ENCODE results near the gene TP63. TPM values are rescaled to one million over a fixed set of nuclear protein-coding genes. Genes with fewer than 3 reads are reported as not detected.

Gene TP63
- total and polyA plus RNA-seq, 2 donors (not counting 3 experiments of a cell fraction or from before 2014, with no cell fraction given) = not detected

- CTCF ChIA-PET = interaction anchor here (1.4 kb wide), 1 partner anchor 12 kb away, joined by 4 read pairs; no protein-coding TSS in a partner anchor
- intact Hi-C loops (cut with micrococcal nuclease) (no loop called here), dilution Hi-C loops (cut with MboI; ENCODE audit: extremely low pct_ligation_motif_present, low sequenced_read_pairs) (no loop called here)
- H3K27me3 ChIP-seq (ENCODE audit: control insufficient read depth in 2 of 2, insufficient read depth in 2 of 2, low read length in 2 of 2) = no peaks in the 10 kb centered on the region
- H2AFZ ChIP-seq (ENCODE audit: low read depth, low read length) = no peak overlapping the region
- no peaks in the 10 kb centered on the region for H3K4me1 ChIP-seq (ENCODE audit: control insufficient read depth, extremely low read depth, insufficient read depth, low read length)
- no peak overlapping the region for H3K9ac ChIP-seq (replicated peaks; ENCODE audit: extremely low read depth, insufficient read depth, low read length)
- H3K27ac ChIP-seq (ENCODE audit: insufficient read depth, low read depth, low read length) = no peak overlapping the region
- no peak overlapping the region for H3K4me3 ChIP-seq (replicated peaks in 1 of 3; ENCODE audit: insufficient read depth in 1 of 3, low read depth in 1 of 3, low read length in 3 of 3)
- POLR2A ChIA-PET = no interaction called here
- no TSS peak for BruUV-seq (replicated peaks)
- DNase-seq (ENCODE audit: low read depth, low spot score) (no peak), FAIRE-seq (no peak)
- no peak overlapping the region for H3K4me2 ChIP-seq (ENCODE audit: insufficient read depth, low read length)
- no peaks in the 10 kb centered on the region for H3K9me1 ChIP-seq (replicated peaks; ENCODE audit: control insufficient read depth, extremely low read depth, insufficient read depth, low read length)
- TF ChIP-seq POLR2AphosphoS5 (IDR thresholded peaks at IDR 0.05; ENCODE audit: insufficient read depth, low read depth, low read length) = no peak
- TF ChIP-seq FOS (IDR thresholded peaks at IDR 0.05; ENCODE audit: borderline replicate concordance, insufficient read depth, low read length) = no peak
- TF ChIP-seq POLR2A (IDR thresholded peaks at IDR 0.05; ENCODE audit: low read depth, low read length) = no peak
- H3K79me2 ChIP-seq (ENCODE audit: control insufficient read depth, insufficient read depth, low read length) = no peaks in the 10 kb centered on the region
- no peaks in the 10 kb centered on the region for H3K36me3 ChIP-seq (ENCODE audit: control insufficient read depth in 2 of 2, extremely low read depth in 1 of 2, insufficient read depth in 2 of 2, low read length in 2 of 2)
- H4K20me1 ChIP-seq (replicated peaks; ENCODE audit: control insufficient read depth, extremely low read depth, insufficient read depth, low read length) = no peaks in the 10 kb centered on the region
- no peaks in the 10 kb centered on the region for H3K9me3 ChIP-seq (replicated peaks; ENCODE audit: control insufficient read depth, insufficient read depth, low read length)
These were observed 182.6 kb downstream of the TP63 start for GRCh38 chr3:189813647-189814240.

- H3K4me2 ChIP-seq (ENCODE audit: insufficient read depth, low read length) = no peak overlapping the region
- H3K79me2 ChIP-seq (ENCODE audit: control insufficient read depth, insufficient read depth, low read length) = no peaks in the 10 kb centered on the region
- dilution Hi-C loops (cut with MboI; ENCODE audit: extremely low pct_ligation_motif_present, low sequenced_read_pairs) = no loop called here
- H2AFZ ChIP-seq (ENCODE audit: low read depth, low read length) = no peak overlapping the region
- no peaks in the 10 kb centered on the region for H3K4me1 ChIP-seq (ENCODE audit: control insufficient read depth, extremely low read depth, insufficient read depth, low read length)
- POLR2A ChIA-PET = no interaction called here
- TF ChIP-seq JUN (IDR thresholded peaks at IDR 0.05; ENCODE audit: borderline replicate concordance, insufficient read depth, insufficient read length, low read depth) (no peak), FOS (IDR thresholded peaks at IDR 0.05; ENCODE audit: borderline replicate concordance, insufficient read depth, low read length) (no peak), EZH2 (IDR thresholded peaks at IDR 0.05; ENCODE audit: borderline replicate concordance, low read depth, low read length, severe bottlenecking) (no peak), GATA2 (IDR thresholded peaks at IDR 0.05; ENCODE audit: insufficient read depth, insufficient read length, low read depth, low read length) (no peak), MYC (IDR thresholded peaks at IDR 0.05; ENCODE audit: low read depth, low read length) (no peak), MAX (IDR thresholded peaks at IDR 0.05; ENCODE audit: insufficient read depth, insufficient read length) (no peak), POLR2AphosphoS5 (IDR thresholded peaks at IDR 0.05; ENCODE audit: insufficient read depth, low read depth, low read length) (no peak)
- no peak overlapping the region for H3K27ac ChIP-seq (ENCODE audit: insufficient read depth, low read depth, low read length)
- BruUV-seq (replicated peaks) = no TSS peak
- CTCF ChIA-PET = no interaction called here
- H3K4me3 ChIP-seq (replicated peaks in 1 of 3; ENCODE audit: insufficient read depth in 1 of 3, low read depth in 1 of 3, low read length in 3 of 3) = no peak overlapping the region
- intact Hi-C loops (cut with micrococcal nuclease) = no loop called here
- FAIRE-seq (no peak), DNase-seq (ENCODE audit: low read depth, low spot score) (no peak)
- H3K27me3 ChIP-seq (ENCODE audit: control insufficient read depth in 2 of 2, insufficient read depth in 2 of 2, low read length in 2 of 2) = no peaks in the 10 kb centered on the region
- no peaks in the 10 kb centered on the region for H4K20me1 ChIP-seq (replicated peaks; ENCODE audit: control insufficient read depth, extremely low read depth, insufficient read depth, low read length)
- H3K36me3 ChIP-seq (ENCODE audit: control insufficient read depth in 2 of 2, extremely low read depth in 1 of 2, insufficient read depth in 2 of 2, low read length in 2 of 2) = no peaks in the 10 kb centered on the region
- H3K9me3 ChIP-seq (replicated peaks; ENCODE audit: control insufficient read depth, insufficient read depth, low read length) = no peaks in the 10 kb centered on the region
- no peak overlapping the region for H3K9ac ChIP-seq (replicated peaks; ENCODE audit: extremely low read depth, insufficient read depth, low read length)
- no peaks in the 10 kb centered on the region for H3K9me1 ChIP-seq (replicated peaks; ENCODE audit: control insufficient read depth, extremely low read depth, insufficient read depth, low read length)
These were observed 189.2 kb downstream of the TP63 start for GRCh38 chr3:189820365-189820720.

All from endothelial cell of umbilical vein (primary cell).